CD14-positive monocyte (primary cell): ENCODE data around the gene LSP1. TPM values are rescaled to one million over a fixed set of nuclear protein-coding genes. Genes with fewer than 3 reads are reported as not detected.
A peak's percentile ranks its signal among the peaks of the same experiment; 100 is the strongest.

Experiments
- DNase-seq, 3 donors: peaks; one replicate each; pipeline ENCODE4 v3.0.0-alpha.2; 2011 to 2022
- H2AFZ ChIP-seq: 2 replicates; pipeline ENCODE4 v1.6.0; 2012; ENCODE audit warnings: mild to moderate bottlenecking, low read depth, low read length, inconsistent platforms; ENCODE audit not compliant: insufficient read depth, poor library complexity, severe bottlenecking
- H3K27ac ChIP-seq, 2 donors: 1 replicate in 1 of 2; 2 replicates in 1 of 2; pipeline ENCODE4 v1.5.1; 2012 to 2013; ENCODE audit warnings: low read length in 2 of 2, control low read depth in 1 of 2, inconsistent platforms in 1 of 2, low read depth in 1 of 2, mild to moderate bottlenecking in 1 of 2
- H3K27me3 ChIP-seq, 2 donors: one replicate each; pipeline versions ENCODE4 v1.6.0 to v1.6.1; 2011 to 2013; ENCODE audit warnings: low read length in 2 of 2; ENCODE audit not compliant: control insufficient read depth in 2 of 2, insufficient read depth in 2 of 2
- H3K36me3 ChIP-seq, 2 donors: replicated peaks in 1 of 2; 1 replicate in 1 of 2; 2 replicates in 1 of 2; pipeline versions ENCODE4 v1.5.1 to v1.6.1; 2012 to 2013; ENCODE audit warnings: low read length in 2 of 2, control low read depth in 1 of 2, inconsistent platforms in 1 of 2, mild to moderate bottlenecking in 1 of 2; ENCODE audit not compliant: insufficient read depth in 2 of 2, control insufficient read depth in 1 of 2
- H3K4me1 ChIP-seq, 2 donors: 1 replicate in 1 of 2; 2 replicates in 1 of 2; pipeline versions ENCODE4 v1.5.1 to v1.6.1; 2012 to 2013; ENCODE audit warnings: low read length in 2 of 2, control low read depth in 1 of 2, inconsistent platforms in 1 of 2, mild to moderate bottlenecking in 1 of 2, moderate library complexity in 1 of 2; ENCODE audit not compliant: insufficient read depth in 2 of 2, control insufficient read depth in 1 of 2
- H3K4me2 ChIP-seq: replicated peaks from 2 replicates; pipeline ENCODE3; 2012; ENCODE audit warnings: low read length, moderate library complexity, mild to moderate bottlenecking; ENCODE audit not compliant: poor library complexity, severe bottlenecking; ENCODE audit errors: extremely low read depth
- H3K4me3 ChIP-seq, 3 experiments: fragments of 200-600 bp in 1 of 3; sonication (generic) in 1 of 3; replicated peaks in 1 of 3; 1 replicate in 2 of 3; 2 replicates in 1 of 3; pipeline ENCODE4 v1.5.1; 2011 to 2013; ENCODE audit warnings: low read length in 3 of 3, mild to moderate bottlenecking in 3 of 3, control low read depth in 2 of 3, low read depth in 2 of 3, inconsistent platforms in 1 of 3, moderate library complexity in 1 of 3
- H3K79me2 ChIP-seq: 2 replicates; pipeline ENCODE4 v1.6.0; 2012; ENCODE audit warnings: mild to moderate bottlenecking, control low read depth, inconsistent platforms, low read length, moderate library complexity; ENCODE audit not compliant: insufficient read depth
- H3K9ac ChIP-seq: 2 replicates; pipeline ENCODE4 v1.6.0; 2017; ENCODE audit warnings: low read length, mild to moderate bottlenecking; ENCODE audit not compliant: insufficient read depth, poor library complexity, severe bottlenecking
- H3K9me3 ChIP-seq, 2 donors: replicated peaks in 1 of 2; 1 replicate in 1 of 2; 2 replicates in 1 of 2; pipeline versions ENCODE4 v1.5.1 to v1.6.1; 2012 to 2013; ENCODE audit warnings: low read length in 2 of 2, control low read depth in 1 of 2; ENCODE audit not compliant: control insufficient read depth in 1 of 2, insufficient read depth in 1 of 2
- H4K20me1 ChIP-seq: 2 replicates; pipeline ENCODE4 v1.6.0; 2012; ENCODE audit warnings: mild to moderate bottlenecking, low read length, control low read depth, moderate library complexity; ENCODE audit not compliant: insufficient read depth
- H3K27ac Mint-ChIP-seq, 7 donors: one replicate each; pipeline ENCODE4 v1.8.0; 2020; ENCODE audit warnings: mild to moderate bottlenecking in 7 of 7, mixed read lengths in 7 of 7, moderate library complexity in 6 of 7, inconsistent platforms in 2 of 7
- H3K27me3 Mint-ChIP-seq, 3 donors: one replicate each; pipeline ENCODE4 v1.8.0; 2021 to 2022; ENCODE audit warnings: low read depth in 3 of 3, mild to moderate bottlenecking in 3 of 3, mixed read lengths in 3 of 3, moderate library complexity in 3 of 3, inconsistent platforms in 1 of 3
- H3K36me3 Mint-ChIP-seq, 2 donors: one replicate each; pipeline ENCODE4 v1.8.0; 2020; ENCODE audit warnings: mixed read lengths in 2 of 2, inconsistent platforms in 1 of 2, mild to moderate bottlenecking in 1 of 2
- H3K4me1 Mint-ChIP-seq: one replicate; pipeline ENCODE4 v1.8.0; 2020; ENCODE audit warnings: mild to moderate bottlenecking, mixed read lengths
- H3K4me3 Mint-ChIP-seq, 2 donors: one replicate each; pipeline ENCODE4 v1.8.0; 2020; ENCODE audit warnings: mild to moderate bottlenecking in 2 of 2, mixed read lengths in 2 of 2, moderate library complexity in 1 of 2
- H3K9me3 Mint-ChIP-seq, 7 donors: one replicate each; pipeline ENCODE4 v1.8.0; 2020 to 2022; ENCODE audit warnings: mixed read lengths in 7 of 7, mild to moderate bottlenecking in 6 of 7, moderate library complexity in 6 of 7, inconsistent platforms in 2 of 7
- CTCF ChIP-seq: fragments of 200-600 bp; IDR thresholded peaks from one replicate; pipeline ENCODE4 v1.8.0; 2022; ENCODE audit warnings: antibody characterized with exemption, mild to moderate bottlenecking
- WGBS: methylation state at CpG from one replicate; pipeline ENCODE4 v1.1.5; 2013; ENCODE audit warnings: missing lambda C conversion rate; ENCODE audit not compliant: insufficient coverage; 5-methylcytosine and 5-hydroxymethylcytosine counted together
- intact Hi-C, 2 donors: fragments of 100-400 bp; cut with micrococcal nuclease; formaldehyde crosslinking; loops; one replicate each; pipeline versions ENCODE4 v1.15.0 to v1.15.1; 2023
- polyA plus RNA-seq, 3 donors: library from polyadenylated mRNA; depleted of rRNA in 1 of 3; unstranded in 2 of 3; stranded (reverse) in 1 of 3; fragments of 300-500 nt in 2 of 3; fragments of >200 nt in 1 of 3; fragmentation: Illumina TruSeq in 2 of 3; gene quantifications; 1 replicate in 2 of 3; 2 replicates in 1 of 3; pipeline ENCODE4 v1.2.3, GENCODE V29; 2012 to 2021

LSP1 gene
- polyA plus RNA-seq, 3 donors: 387 to 646 (median 542) TPM

- no peak overlapping the region for H3K4me3 Mint-ChIP-seq
- Histone ChIP-seq H3K4me2 (peak overlapping the region; percentile 12), H4K20me1 (peaks cover 100% of the 10 kb centered on the region), H3K4me3 (no peak overlapping the region), H3K27ac (peak overlapping the region in 1 of 2 donors; percentile 26), H3K36me3 (peaks cover 73 to 79% of the 10 kb centered on the region in 2 donors), H2AFZ (no peak overlapping the region), H3K9me3 (no peaks in the 10 kb centered on the region), H3K27me3 (peaks cover 0 to 3% of the 10 kb centered on the region in 2 donors), H3K4me1 (peaks cover 33 to 40% of the 10 kb centered on the region in 2 donors), H3K9ac (peak overlapping the region; percentile 36), H3K79me2 (peaks cover 24% of the 10 kb centered on the region)
- H3K27me3 Mint-ChIP-seq: peaks cover 3 to 10% (median 4%) of the 10 kb centered on the region in 3 donors
- no peak overlapping the region for H3K27ac Mint-ChIP-seq
- peaks cover 26 to 38% of the 10 kb centered on the region in 2 donors for H3K36me3 Mint-ChIP-seq
- DNase-seq: peak; percentile 51 to 66 (median 64)
- 32% methylated on average over 20 of the region's 23 CpGs for WGBS
- TF ChIP-seq CTCF: peak; percentile 91
- intact Hi-C loops: loop anchor here (2.0 to 10.0 kb wide), 5 partner anchors 35 to 272 kb away; partner anchors contain the start of genes KRTAP5-6 (in 1 of the 2), TNNI2 (in 1 of the 2) and TNNT3 (in 1 of the 2)
- H3K9me3 Mint-ChIP-seq: peaks cover 0 to 7% (median 3%) of the 10 kb centered on the region in 7 donors
- peaks cover 35% of the 10 kb centered on the region for H3K4me1 Mint-ChIP-seq
These were observed 29.7 kb downstream of the LSP1 start for GRCh38 chr11:1882265-1883238.
